ENCODE data around the gene KIF13A.

The KIF13A gene

DNA sequence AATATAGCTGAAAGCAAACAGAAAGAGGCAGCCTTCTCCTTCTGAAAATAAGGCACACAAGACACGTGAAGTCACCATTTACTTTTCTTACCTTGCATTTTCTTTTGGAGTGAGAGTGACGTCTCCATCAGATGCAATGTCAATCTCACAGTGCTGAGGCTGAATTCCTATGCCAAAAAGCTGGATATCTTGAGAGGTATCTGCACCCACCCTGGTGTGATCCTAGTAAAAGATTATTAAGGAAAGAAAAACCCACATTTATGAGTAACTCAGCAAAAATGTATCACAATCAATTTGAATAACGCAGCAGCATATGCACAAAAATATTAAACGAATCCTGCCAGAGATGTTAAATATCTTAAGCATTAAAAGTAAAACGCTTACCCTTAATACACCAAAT lies 159.3 kb downstream of the KIF13A start:
- no peak overlapping the region for H3K27ac ChIP-seq (replicated peaks)
- DNase-seq (ENCODE audit: low read depth in 1 of 2, low spot score in 1 of 2) = no peak
- TF ChIP-seq SPI1 (IDR thresholded peaks at IDR 0.05; ENCODE audit: borderline replicate concordance, low read depth) (no peak), GABPA (IDR thresholded peaks at IDR 0.05; ENCODE audit: low read depth) (no peak)
- no peaks in the 10 kb centered on the region for H3K27me3 ChIP-seq (ENCODE audit: insufficient read depth, poor library complexity, severe bottlenecking)
- no peak overlapping the region for H3K4me3 ChIP-seq (replicated peaks; ENCODE audit: insufficient read depth, low read length)

DNA sequence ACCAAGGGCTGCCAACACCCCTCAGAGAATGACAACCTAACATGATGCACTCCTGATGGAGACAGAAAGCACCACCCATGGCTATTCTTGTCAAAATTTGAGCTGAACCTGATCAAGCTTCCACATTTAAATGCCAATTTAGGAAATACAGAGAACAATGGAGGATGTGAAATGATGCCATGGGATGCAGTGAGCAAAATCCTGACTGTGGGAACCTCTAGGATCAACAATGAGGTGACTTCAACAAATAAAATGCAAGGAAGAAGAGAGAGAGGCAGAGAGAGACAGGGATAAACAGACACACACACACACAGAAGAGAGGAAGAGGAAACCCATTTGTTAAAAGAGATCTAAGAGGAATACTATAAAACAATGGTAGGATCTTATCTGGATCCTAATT lies 161.1 kb downstream of the KIF13A start:
- Histone ChIP-seq H3K27ac (replicated peaks) (no peak overlapping the region), H3K4me3 (replicated peaks; ENCODE audit: insufficient read depth, low read length) (no peak overlapping the region), H3K27me3 (ENCODE audit: insufficient read depth, poor library complexity, severe bottlenecking) (no peaks in the 10 kb centered on the region)
- TF ChIP-seq, protein P1, sequence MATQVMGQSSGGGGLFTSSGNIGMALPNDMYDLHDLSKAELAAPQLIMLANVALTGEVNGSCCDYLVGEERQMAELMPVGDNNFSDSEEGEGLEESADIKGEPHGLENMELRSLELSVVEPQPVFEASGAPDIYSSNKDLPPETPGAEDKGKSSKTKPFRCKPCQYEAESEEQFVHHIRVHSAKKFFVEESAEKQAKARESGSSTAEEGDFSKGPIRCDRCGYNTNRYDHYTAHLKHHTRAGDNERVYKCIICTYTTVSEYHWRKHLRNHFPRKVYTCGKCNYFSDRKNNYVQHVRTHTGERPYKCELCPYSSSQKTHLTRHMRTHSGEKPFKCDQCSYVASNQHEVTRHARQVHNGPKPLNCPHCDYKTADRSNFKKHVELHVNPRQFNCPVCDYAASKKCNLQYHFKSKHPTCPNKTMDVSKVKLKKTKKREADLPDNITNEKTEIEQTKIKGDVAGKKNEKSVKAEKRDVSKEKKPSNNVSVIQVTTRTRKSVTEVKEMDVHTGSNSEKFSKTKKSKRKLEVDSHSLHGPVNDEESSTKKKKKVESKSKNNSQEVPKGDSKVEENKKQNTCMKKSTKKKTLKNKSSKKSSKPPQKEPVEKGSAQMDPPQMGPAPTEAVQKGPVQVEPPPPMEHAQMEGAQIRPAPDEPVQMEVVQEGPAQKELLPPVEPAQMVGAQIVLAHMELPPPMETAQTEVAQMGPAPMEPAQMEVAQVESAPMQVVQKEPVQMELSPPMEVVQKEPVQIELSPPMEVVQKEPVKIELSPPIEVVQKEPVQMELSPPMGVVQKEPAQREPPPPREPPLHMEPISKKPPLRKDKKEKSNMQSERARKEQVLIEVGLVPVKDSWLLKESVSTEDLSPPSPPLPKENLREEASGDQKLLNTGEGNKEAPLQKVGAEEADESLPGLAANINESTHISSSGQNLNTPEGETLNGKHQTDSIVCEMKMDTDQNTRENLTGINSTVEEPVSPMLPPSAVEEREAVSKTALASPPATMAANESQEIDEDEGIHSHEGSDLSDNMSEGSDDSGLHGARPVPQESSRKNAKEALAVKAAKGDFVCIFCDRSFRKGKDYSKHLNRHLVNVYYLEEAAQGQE (IDR thresholded peaks at IDR 0.05; ENCODE audit: insufficient replicate concordance, low read depth) = no peak
- TF ChIP-seq GABPA (IDR thresholded peaks at IDR 0.05; ENCODE audit: low read depth) (no peak), POLR2AphosphoS5 (IDR thresholded peaks at IDR 0.05; ENCODE audit: low read depth) (no peak), SPI1 (IDR thresholded peaks at IDR 0.05; ENCODE audit: borderline replicate concordance, low read depth) (no peak)
- TF ChIP-seq, protein P2, sequence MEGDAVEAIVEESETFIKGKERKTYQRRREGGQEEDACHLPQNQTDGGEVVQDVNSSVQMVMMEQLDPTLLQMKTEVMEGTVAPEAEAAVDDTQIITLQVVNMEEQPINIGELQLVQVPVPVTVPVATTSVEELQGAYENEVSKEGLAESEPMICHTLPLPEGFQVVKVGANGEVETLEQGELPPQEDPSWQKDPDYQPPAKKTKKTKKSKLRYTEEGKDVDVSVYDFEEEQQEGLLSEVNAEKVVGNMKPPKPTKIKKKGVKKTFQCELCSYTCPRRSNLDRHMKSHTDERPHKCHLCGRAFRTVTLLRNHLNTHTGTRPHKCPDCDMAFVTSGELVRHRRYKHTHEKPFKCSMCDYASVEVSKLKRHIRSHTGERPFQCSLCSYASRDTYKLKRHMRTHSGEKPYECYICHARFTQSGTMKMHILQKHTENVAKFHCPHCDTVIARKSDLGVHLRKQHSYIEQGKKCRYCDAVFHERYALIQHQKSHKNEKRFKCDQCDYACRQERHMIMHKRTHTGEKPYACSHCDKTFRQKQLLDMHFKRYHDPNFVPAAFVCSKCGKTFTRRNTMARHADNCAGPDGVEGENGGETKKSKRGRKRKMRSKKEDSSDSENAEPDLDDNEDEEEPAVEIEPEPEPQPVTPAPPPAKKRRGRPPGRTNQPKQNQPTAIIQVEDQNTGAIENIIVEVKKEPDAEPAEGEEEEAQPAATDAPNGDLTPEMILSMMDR (IDR thresholded peaks at IDR 0.05; ENCODE audit: insufficient read depth, low read length) = no peak
- DNase-seq (ENCODE audit: low read depth in 1 of 2, low spot score in 1 of 2) = no peak

DNA sequence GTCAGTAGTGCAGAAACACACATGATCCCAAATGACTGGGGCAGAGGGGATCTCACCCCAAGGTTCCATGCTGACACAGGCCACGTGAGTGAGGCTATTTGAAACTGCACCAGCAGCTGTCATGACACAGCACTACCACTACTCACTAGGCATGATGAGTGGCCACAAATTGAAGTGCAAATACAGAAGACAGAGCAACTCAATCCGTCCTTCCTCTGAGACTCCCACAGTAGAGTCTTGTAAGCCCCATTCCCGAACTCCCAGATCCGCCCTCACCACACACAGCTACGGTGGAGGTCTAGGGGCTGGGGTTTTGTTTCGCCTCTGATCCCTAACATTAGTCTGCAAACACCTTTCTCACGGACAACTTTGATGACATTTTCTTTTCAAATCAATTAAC lies 167.4 kb downstream of the KIF13A start:
- TF ChIP-seq GABPA (IDR thresholded peaks at IDR 0.05; ENCODE audit: low read depth) = no peak
- TF ChIP-seq SPI1 (IDR thresholded peaks at IDR 0.05; ENCODE audit: borderline replicate concordance, low read depth) = no peak
- no peaks in the 10 kb centered on the region for H3K27me3 ChIP-seq (ENCODE audit: insufficient read depth, poor library complexity, severe bottlenecking)
- peak in 1 of 2 experiments; percentile 5 for DNase-seq (ENCODE audit: low read depth in 1 of 2, low spot score in 1 of 2)
- no peak overlapping the region for H3K27ac ChIP-seq (replicated peaks)
- H3K4me3 ChIP-seq (replicated peaks; ENCODE audit: insufficient read depth, low read length) = no peak overlapping the region

DNA sequence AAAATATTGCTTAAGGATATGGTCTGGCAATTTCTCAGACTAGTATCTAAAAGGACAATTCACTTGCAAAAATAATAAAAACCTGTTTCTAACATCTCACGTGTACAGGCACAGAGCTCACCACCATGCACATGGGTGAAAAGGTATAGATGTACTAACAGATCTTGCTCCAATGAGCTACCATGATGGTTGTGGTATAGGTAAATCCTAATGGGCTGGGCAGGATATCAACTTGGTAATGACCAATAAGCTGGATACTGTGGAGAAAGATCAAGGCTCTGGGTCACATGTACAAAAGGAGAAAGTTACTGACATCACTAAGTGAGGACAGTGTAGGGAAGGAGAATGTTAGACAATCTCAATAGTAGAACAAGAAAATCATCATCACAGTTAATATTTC lies 169.7 kb downstream of the KIF13A start:
- Histone ChIP-seq H3K4me3 (replicated peaks; ENCODE audit: insufficient read depth, low read length) (no peak overlapping the region), H3K27me3 (ENCODE audit: insufficient read depth, poor library complexity, severe bottlenecking) (no peaks in the 10 kb centered on the region), H3K27ac (replicated peaks) (no peak overlapping the region)
- DNase-seq (ENCODE audit: low read depth in 1 of 2, low spot score in 1 of 2) = no peak
- TF ChIP-seq GABPA (IDR thresholded peaks at IDR 0.05; ENCODE audit: low read depth) = no peak
- TF ChIP-seq, protein P1 (IDR thresholded peaks at IDR 0.05; ENCODE audit: insufficient replicate concordance, low read depth) = no peak
- TF ChIP-seq SPI1 (IDR thresholded peaks at IDR 0.05; ENCODE audit: borderline replicate concordance, low read depth) = no peak
- TF ChIP-seq POLR2AphosphoS5 (IDR thresholded peaks at IDR 0.05; ENCODE audit: low read depth) = no peak
- TF ChIP-seq, protein P2 (IDR thresholded peaks at IDR 0.05; ENCODE audit: insufficient read depth, low read length) = no peak

DNA sequence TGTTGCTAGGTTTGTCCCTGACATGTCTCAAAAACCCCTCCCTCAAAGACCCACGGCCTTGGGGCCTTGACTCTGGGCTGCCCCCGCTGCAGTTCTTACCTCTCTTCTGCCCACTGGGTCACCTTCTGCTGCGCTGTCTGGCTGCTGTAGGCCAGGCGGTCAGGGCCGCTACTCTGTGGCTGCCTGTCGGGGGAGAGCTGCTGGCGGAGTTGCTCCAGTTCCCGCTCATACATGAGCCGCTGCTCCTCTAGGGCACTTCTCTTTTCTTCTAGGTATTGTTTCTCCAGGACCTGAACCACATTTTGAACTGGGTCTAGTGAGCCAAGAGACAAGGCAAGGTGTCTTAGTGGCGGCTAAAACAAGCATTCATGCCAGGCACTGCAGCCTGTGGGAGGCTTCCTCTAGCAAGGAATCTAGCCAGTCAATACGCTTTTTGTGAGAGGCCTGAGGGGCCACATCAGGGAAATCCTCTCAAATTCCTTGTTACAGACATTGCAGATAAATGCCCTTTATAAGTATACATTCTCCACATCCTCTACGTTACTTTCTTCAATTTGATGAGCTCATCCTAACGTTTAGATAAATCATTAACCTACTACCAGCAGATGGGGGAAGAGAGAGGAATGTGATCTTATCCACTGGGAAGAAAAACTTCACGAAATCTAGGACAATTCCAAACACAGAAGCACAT lies 170.4 kb downstream of the KIF13A start:
- peak in 1 of 2 experiments; percentile 4 for DNase-seq (ENCODE audit: low read depth in 1 of 2, low spot score in 1 of 2)

More for the DNA sequence above, 170.4 kb downstream of the KIF13A start:
- no peak for TF ChIP-seq GABPA (IDR thresholded peaks at IDR 0.05; ENCODE audit: low read depth)
- TF ChIP-seq, protein P1 (IDR thresholded peaks at IDR 0.05; ENCODE audit: insufficient replicate concordance, low read depth) = no peak
- TF ChIP-seq POLR2AphosphoS5 (IDR thresholded peaks at IDR 0.05; ENCODE audit: low read depth) = no peak
- no peak for TF ChIP-seq SPI1 (IDR thresholded peaks at IDR 0.05; ENCODE audit: borderline replicate concordance, low read depth)
- TF ChIP-seq, protein P2 (IDR thresholded peaks at IDR 0.05; ENCODE audit: insufficient read depth, low read length) = no peak
- no peak overlapping the region for H3K4me3 ChIP-seq (replicated peaks; ENCODE audit: insufficient read depth, low read length)
- no peak overlapping the region for H3K27ac ChIP-seq (replicated peaks)
- H3K27me3 ChIP-seq (ENCODE audit: insufficient read depth, poor library complexity, severe bottlenecking) = no peaks in the 10 kb centered on the region

Measured in HL-60 (cell line).